IMR-90 (cell line): Measurements from ENCODE around the gene CHP1. TPM values are rescaled to one million over a fixed set of nuclear protein-coding genes. Genes with fewer than 3 reads are reported as not detected.

ENCODE experiments used
- ATAC-seq: fragments of 200-7000 bp; cut with Tn5 transposase; 2 replicates; pipeline ENCODE4 v1.9.1; 2020; ENCODE audit warnings: low read depth, mild to moderate bottlenecking, moderate library complexity
- BruUV-seq: library from RNA; stranded (reverse); fragments of 400-500 nt; replicated peaks from 2 replicates; lab custom pipeline; 2021; lab: Mats Ljungman, UMichigan
- CTCF ChIA-PET: fragments of 300-600 bp; formaldehyde crosslinking; extraction: SDS; loops from one replicate; lab custom pipeline; 2021; ENCODE audit warnings: antibody characterized with exemption; lab: Yijun Ruan, JAX
- POLR2A ChIA-PET: fragments of 300-600 bp; sonication (Branson Sonifier 250); formaldehyde crosslinking; loops from one replicate; lab custom pipeline; 2022; ENCODE audit warnings: antibody characterized with exemption; ENCODE audit not compliant: unreplicated experiment; lab: Charles Lee
- DNase-seq: peaks from one replicate; pipeline ENCODE4 v3.0.0; 2013
- H2AFZ ChIP-seq: replicated peaks from 2 replicates; pipeline ENCODE3; 2013; ENCODE audit warnings: low read length, mild to moderate bottlenecking; ENCODE audit not compliant: poor library complexity
- H2AK5ac ChIP-seq: 2 replicates; pipeline ENCODE4 v1.6.1; 2013; ENCODE audit warnings: low read depth, low read length, inconsistent platforms
- H2AK9ac ChIP-seq: replicated peaks from 2 replicates; pipeline ENCODE3; 2013; ENCODE audit warnings: mild to moderate bottlenecking, low read depth, low read length, moderate library complexity; ENCODE audit not compliant: poor library complexity
- H2BK120ac ChIP-seq: 2 replicates; pipeline ENCODE4 v1.6.1; 2013; ENCODE audit warnings: low read depth, low read length, inconsistent platforms
- H2BK15ac ChIP-seq: 3 replicates; pipeline ENCODE4 v1.6.1; 2013; ENCODE audit warnings: low read depth, low read length, inconsistent platforms
- H2BK20ac ChIP-seq: 2 replicates; pipeline ENCODE4 v1.6.1; 2013; ENCODE audit warnings: low read depth, mild to moderate bottlenecking, inconsistent platforms, low read length, moderate library complexity
- H2BK5ac ChIP-seq: 2 replicates; pipeline ENCODE4 v1.6.1; 2013; ENCODE audit warnings: mild to moderate bottlenecking, low read depth, low read length, inconsistent platforms; ENCODE audit not compliant: poor library complexity, severe bottlenecking
- H3K14ac ChIP-seq: replicated peaks from 2 replicates; pipeline ENCODE4 v1.6.1; 2013; ENCODE audit warnings: low read depth, low read length, inconsistent platforms
- H3K18ac ChIP-seq: 2 replicates; pipeline ENCODE4 v1.6.1; 2013; ENCODE audit warnings: low read depth, low read length, control low read depth
- H3K23ac ChIP-seq: 2 replicates; pipeline ENCODE4 v1.6.1; 2013; ENCODE audit warnings: low read depth, low read length, inconsistent platforms
- H3K27ac ChIP-seq: 2 replicates; pipeline ENCODE4 v1.5.1; 2013; ENCODE audit warnings: mild to moderate bottlenecking, control low read depth, low read length; ENCODE audit not compliant: insufficient read depth
- H3K27me3 ChIP-seq: 2 replicates; pipeline ENCODE4 v1.6.1; 2013; ENCODE audit warnings: low read length; ENCODE audit not compliant: control insufficient read depth, insufficient read depth
- H3K36me3 ChIP-seq: 2 replicates; pipeline ENCODE4 v1.6.1; 2013; ENCODE audit warnings: low read length, mixed read lengths; ENCODE audit not compliant: control insufficient read depth, insufficient read depth
- H3K4ac ChIP-seq: 2 replicates; pipeline ENCODE4 v1.6.1; 2013; ENCODE audit warnings: low read depth, low read length, inconsistent platforms
- H3K4me1 ChIP-seq: 2 replicates; pipeline ENCODE4 v1.6.1; 2013; ENCODE audit warnings: low read length, mixed read lengths; ENCODE audit not compliant: control insufficient read depth, insufficient read depth
- H3K4me2 ChIP-seq: 2 replicates; pipeline ENCODE4 v1.6.1; 2013; ENCODE audit warnings: low read depth, mild to moderate bottlenecking, control low read depth, low read length, moderate library complexity
- H3K4me3 ChIP-seq: 2 replicates; pipeline ENCODE4 v1.5.1; 2013; ENCODE audit warnings: low read depth, mild to moderate bottlenecking, control low read depth, low read length, moderate library complexity; ENCODE audit not compliant: insufficient read depth
- H3K56ac ChIP-seq: 2 replicates; pipeline ENCODE4 v1.6.1; 2013; ENCODE audit warnings: low read length, inconsistent platforms; ENCODE audit not compliant: insufficient read depth; ENCODE audit errors: extremely low read depth
- H3K79me1 ChIP-seq, 2 experiments: 2 replicates each; pipeline ENCODE4 v1.6.1; 2013; ENCODE audit warnings: low read length in 2 of 2, inconsistent platforms in 1 of 2, low read depth in 1 of 2
- H3K9ac ChIP-seq: 2 replicates; pipeline ENCODE4 v1.6.1; 2013; ENCODE audit warnings: low read depth, low read length, control low read depth
- H3K9me1 ChIP-seq: 2 replicates; pipeline ENCODE4 v1.6.1; 2013; ENCODE audit warnings: low read length, inconsistent platforms; ENCODE audit not compliant: insufficient read depth
- H3K9me3 ChIP-seq: 2 replicates; pipeline ENCODE4 v1.6.1; 2013; ENCODE audit warnings: low read length; ENCODE audit not compliant: control insufficient read depth, insufficient read depth
- H4K20me1 ChIP-seq: 2 replicates; pipeline ENCODE4 v1.6.1; 2013; ENCODE audit warnings: low read length, inconsistent platforms; ENCODE audit not compliant: insufficient read depth
- H4K5ac ChIP-seq: 2 replicates; pipeline ENCODE4 v1.6.1; 2013; ENCODE audit warnings: mild to moderate bottlenecking, low read depth, low read length, control low read depth
- H4K8ac ChIP-seq, 2 experiments: 2 replicates each; pipeline ENCODE4 v1.6.1; 2013; ENCODE audit warnings: low read depth in 2 of 2, low read length in 2 of 2, control low read depth in 1 of 2, inconsistent platforms in 1 of 2
- H4K91ac ChIP-seq: 2 replicates; pipeline ENCODE4 v1.6.1; 2013; ENCODE audit warnings: low read depth, low read length, inconsistent platforms; ENCODE audit not compliant: insufficient read depth
- BHLHE40 ChIP-seq: fragments of 150-350 bp; IDR thresholded peaks from 2 replicates; pipeline ENCODE4 v1.6.1; 2016; ENCODE audit warnings: mild to moderate bottlenecking, low read depth, low read length
- CHD1 ChIP-seq: IDR thresholded peaks from 2 replicates; pipeline ENCODE4 v1.6.1; 2012; ENCODE audit warnings: low read depth, low read length, improper control_type of control experiment
- CTCF ChIP-seq: conservative IDR thresholded peaks from 2 replicates; pipeline ENCODE4 v1.5.1; 2012; ENCODE audit warnings: mild to moderate bottlenecking, low read depth, low read length, improper control_type of control experiment
- MAZ ChIP-seq: IDR thresholded peaks from 2 replicates; pipeline ENCODE4 v1.6.1; 2012; ENCODE audit warnings: low read depth, mild to moderate bottlenecking, low read length, improper control_type of control experiment, moderate library complexity, borderline replicate concordance
- WGBS, 2 experiments: methylation state at CpG; one replicate each; pipeline versions ENCODE4 v1.1.5 to v1.1.7; 2013; ENCODE audit warnings: missing lambda C conversion rate in 2 of 2; ENCODE audit not compliant: insufficient read length in 1 of 2; ENCODE audit errors: extremely low coverage in 2 of 2; 5-methylcytosine and 5-hydroxymethylcytosine counted together
- dilution Hi-C: fragments of 300-500 bp; cut with HindIII; formaldehyde crosslinking; loops from one replicate; pipeline ENCODE4 v1.14.3; 2018; ENCODE audit warnings: low sequenced_read_pairs; ENCODE audit not compliant: unreplicated experiment
- in situ Hi-C: fragments of 300-500 bp; cut with MboI; formaldehyde crosslinking; loops from 3 replicates; pipeline ENCODE4 v1.14.3; 2019; ENCODE audit warnings: low sequenced_read_pairs, inconsistent platforms, mixed read lengths
- intact Hi-C: fragments of 100-400 bp; cut with micrococcal nuclease; formaldehyde crosslinking; loops from 2 replicates; pipeline ENCODE4 v1.10.0; 2022
- polyA plus RNA-seq, 3 experiments: library from polyadenylated mRNA; depleted of rRNA; stranded (reverse); fragments of >200 nt; gene quantifications; 2 replicates each; pipeline ENCODE4 v1.2.3, GENCODE V29; 2012; ENCODE audit warnings: low replicate concordance in 1 of 3
- total RNA-seq: library from RNA; depleted of rRNA; stranded (reverse); fragments of >200 nt; gene quantifications from 2 replicates; pipeline ENCODE4 v1.2.3, GENCODE V29; 2012

The CHP1 gene
- total and polyA plus RNA-seq, 2 of the 4 experiments (the other 2 are of a cell fraction) = 39.2 to 96.1 TPM

- Histone ChIP-seq H3K4me2 (no peak overlapping the region), H3K9me1 (no peaks in the 10 kb centered on the region), H4K91ac (no peak overlapping the region), H3K23ac (no peak overlapping the region), H3K14ac (no peak overlapping the region), H3K18ac (no peak overlapping the region), H3K27me3 (peaks cover 12% of the 10 kb centered on the region), H3K9ac (no peak overlapping the region), H2BK5ac (no peak overlapping the region), H4K20me1 (no peaks in the 10 kb centered on the region), H2AK9ac (no peak overlapping the region), H2AFZ (no peak overlapping the region), H3K4ac (no peak overlapping the region), H3K4me3 (no peak overlapping the region), H4K8ac (no peak overlapping the region), H3K79me1 (no peaks in the 10 kb centered on the region), H3K56ac (no peak overlapping the region), H3K9me3 (no peaks in the 10 kb centered on the region), H2AK5ac (no peak overlapping the region), H2BK20ac (no peak overlapping the region), H4K5ac (no peak overlapping the region), H3K27ac (no peak overlapping the region), H3K4me1 (no peaks in the 10 kb centered on the region; the same call in 1 of the 2 replicates), H2BK15ac (no peak overlapping the region), H2BK120ac (no peak overlapping the region), H3K36me3 (no peaks in the 10 kb centered on the region)
- dilution Hi-C loops = no loop called here
- CTCF ChIA-PET = no interaction called here
- POLR2A ChIA-PET = no interaction called here
- TF ChIP-seq BHLHE40 = no peak
- TF ChIP-seq MAZ = no peak
- no peak for TF ChIP-seq CHD1
- TF ChIP-seq CTCF = no peak
- DNase-seq (peak; percentile 61), ATAC-seq (peak; percentile 46)
- 29% methylated on average over 1 of the region's 5 CpGs; no CpG with 5 or more reads in 1 of the 2 experiments for WGBS, 2 experiments
- intact Hi-C loops = no loop called here
- in situ Hi-C loops = no loop called here
- no TSS peak for BruUV-seq
Measured at GRCh38 chr15:41207687-41208448, 23.2 kb upstream of the CHP1 start.
